ENCODE data around the gene NKAIN2. TPM values are rescaled to one million over a fixed set of nuclear protein-coding genes. Genes with fewer than 3 reads are reported as not detected.

Gene NKAIN2
- total RNA-seq, 1 donor = under 0.01 TPM

GRCh38 chr6:124866040-124866439 lies 1062.4 kb downstream of the NKAIN2 start:
- no peak for DNase-seq (ENCODE audit: low read depth)
- no peak for TF ChIP-seq CTCF (IDR thresholded peaks at IDR 0.05; ENCODE audit: insufficient read depth, low read length)
- no peak overlapping the region for H3K4me3 ChIP-seq (ENCODE audit: low read depth, low read length)

GRCh38 chr6:124867121-124867520 lies 1063.5 kb downstream of the NKAIN2 start:
- DNase-seq (ENCODE audit: low read depth) = no peak
- no peak overlapping the region for H3K4me3 ChIP-seq (ENCODE audit: low read depth, low read length)

GRCh38 chr6:124868481-124868880 lies 1064.8 kb downstream of the NKAIN2 start:
- H3K4me3 ChIP-seq (ENCODE audit: low read depth, low read length) = no peak overlapping the region
- TF ChIP-seq CTCF (IDR thresholded peaks at IDR 0.05; ENCODE audit: insufficient read depth, low read length) = no peak
- DNase-seq (ENCODE audit: low read depth) = peak; percentile 27

More at GRCh38 chr6:124867121-124867520, 1063.5 kb downstream of the NKAIN2 start:
- no peak for TF ChIP-seq CTCF (IDR thresholded peaks at IDR 0.05; ENCODE audit: insufficient read depth, low read length)

GRCh38 chr6:124869416-124869815 lies 1065.8 kb downstream of the NKAIN2 start:
- no peak overlapping the region for H3K4me3 ChIP-seq (ENCODE audit: low read depth, low read length)
- DNase-seq (ENCODE audit: low read depth) = peak; percentile 68
- TF ChIP-seq CTCF (IDR thresholded peaks at IDR 0.05; ENCODE audit: insufficient read depth, low read length) = no peak

DNA sequence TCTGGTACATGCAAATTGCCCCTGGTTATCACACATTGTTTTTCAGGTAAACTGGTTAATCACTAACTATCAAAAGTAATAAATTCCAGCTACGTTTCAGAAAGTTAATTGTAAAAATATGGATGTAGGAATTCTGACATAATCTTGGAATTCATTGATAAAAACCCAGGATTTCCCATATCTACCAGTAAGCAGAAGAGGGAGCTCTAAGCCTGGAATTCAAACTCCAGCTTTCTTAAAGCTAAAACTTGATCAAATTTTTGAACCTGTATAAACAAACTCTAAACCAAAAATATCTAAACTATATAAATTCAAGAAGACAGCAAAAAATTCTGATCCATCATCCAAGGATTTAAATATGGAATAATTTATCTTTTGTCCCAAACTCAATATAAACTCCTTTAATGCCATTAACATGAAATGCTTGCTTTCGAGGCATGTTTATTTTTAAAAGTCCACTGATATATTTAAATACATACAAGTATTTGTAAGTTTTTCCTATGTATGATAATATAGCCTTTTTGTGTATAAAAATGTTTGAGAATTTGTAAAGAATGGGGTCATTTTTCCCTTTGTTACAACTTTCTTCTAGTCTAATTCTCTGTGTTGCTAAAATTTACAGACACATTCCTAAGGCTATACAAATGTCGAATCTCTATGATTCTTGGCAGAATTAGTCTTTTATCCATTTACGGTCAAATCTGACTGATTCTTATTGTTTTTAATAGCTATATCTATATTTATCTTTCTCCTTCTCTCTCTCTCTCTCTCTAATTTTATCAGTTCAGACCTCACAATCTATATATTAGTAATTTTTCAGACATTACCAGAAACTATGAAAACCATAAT lies 1067.2 kb downstream of the NKAIN2 start:
- TF ChIP-seq CTCF (IDR thresholded peaks at IDR 0.05; ENCODE audit: insufficient read depth, low read length) = peak; percentile 70
- peak; percentile 78 for DNase-seq (ENCODE audit: low read depth)
- no peak overlapping the region for H3K4me3 ChIP-seq (ENCODE audit: low read depth, low read length)

DNA sequence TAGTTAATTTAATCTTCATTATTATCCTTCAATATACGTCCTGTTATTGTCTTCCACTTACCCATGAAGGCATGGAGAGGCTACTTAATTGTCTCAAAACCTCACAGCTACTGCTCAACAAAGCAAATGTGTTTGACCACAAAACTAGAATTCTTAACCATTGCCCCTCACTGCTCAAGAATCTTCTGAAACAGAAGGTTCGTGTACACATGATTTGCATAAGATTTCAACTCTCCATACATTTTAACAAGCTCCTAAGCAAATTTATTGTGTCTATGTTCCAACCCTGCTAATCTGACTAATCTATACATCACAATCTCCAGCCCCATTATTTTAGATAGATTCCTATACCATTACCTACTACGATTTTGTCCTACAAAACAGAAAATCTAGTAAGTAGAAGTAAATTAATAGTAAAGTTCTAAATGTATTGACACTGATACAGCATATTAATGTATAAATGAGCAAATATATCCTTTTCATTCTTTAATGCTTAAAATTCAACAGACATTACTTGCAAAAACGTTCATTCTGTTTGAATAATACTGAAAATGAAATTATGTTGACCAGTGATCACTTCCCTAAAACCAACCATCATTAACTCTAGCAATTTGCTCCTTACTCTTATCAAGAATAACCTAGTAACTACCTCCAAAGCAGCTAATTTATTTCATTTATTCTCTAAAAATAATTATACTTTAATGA lies 1068.8 kb downstream of the NKAIN2 start:
- TF ChIP-seq CTCF (IDR thresholded peaks at IDR 0.05; ENCODE audit: insufficient read depth, low read length) = no peak
- H3K4me3 ChIP-seq (ENCODE audit: low read depth, low read length) = no peak overlapping the region
- DNase-seq (ENCODE audit: low read depth) = no peak

Data from fibroblast of the aortic adventitia (primary cell).